HG02973 (cell line): ENCODE data around the gene SDHAF1.
"Not testable (repeated sequence)": the region's sequence is repeated elsewhere in the genome, so short reads cannot be mapped to it uniquely, and the experiment has no call there.

Experiments
- ATAC-seq: cut with Tn5 transposase; IDR thresholded peaks from one replicate; pipeline ENCODE4 v1.9.1; 2021; ENCODE audit warnings: moderate library complexity; ENCODE audit not compliant: unreplicated experiment

The SDHAF1 gene

DNA sequence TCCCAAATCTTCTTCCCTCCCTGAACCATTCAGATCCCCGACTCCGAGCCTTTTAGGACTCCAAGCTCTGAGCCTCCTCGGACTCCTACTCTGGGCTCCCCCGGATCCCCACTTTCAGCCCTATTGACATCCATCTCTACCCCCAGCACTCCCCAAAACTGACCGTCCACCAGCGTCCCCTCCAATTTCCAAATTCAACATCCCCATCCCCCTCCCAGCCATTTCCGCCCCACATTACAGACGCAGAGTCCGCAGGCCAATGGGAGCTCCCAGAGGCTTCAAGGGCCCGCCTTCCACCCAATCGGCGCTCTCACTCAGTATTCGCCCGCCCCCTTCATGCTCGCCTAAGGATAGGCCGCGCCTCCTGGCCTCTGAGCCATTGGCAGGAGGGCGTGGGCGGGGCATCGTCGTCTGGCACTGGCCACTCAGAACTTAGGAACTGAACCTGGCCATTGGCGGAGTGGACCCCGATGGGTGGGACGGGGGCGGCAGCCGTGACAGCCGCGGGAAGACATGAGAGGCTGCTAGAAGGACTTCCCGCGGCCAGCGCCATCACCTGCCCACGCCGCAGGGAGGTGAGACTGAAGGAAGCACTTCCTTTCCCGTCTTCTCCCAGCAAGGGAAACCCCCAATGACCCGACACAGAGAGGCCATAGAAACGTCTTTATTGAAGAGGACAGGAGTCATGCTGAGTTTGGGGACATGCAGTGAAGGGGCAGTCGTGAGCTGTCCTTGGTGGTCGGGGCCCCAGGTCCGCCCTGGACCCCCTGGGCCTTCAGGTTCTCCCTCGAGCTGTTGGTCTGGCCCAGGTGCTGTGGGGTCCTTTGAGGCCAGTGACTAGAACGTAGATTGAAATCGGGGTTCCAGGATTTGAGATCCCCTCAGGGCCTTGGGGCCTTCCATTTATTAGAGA, 19.3 kb downstream of the SDHAF1 start, which contains the start of gene ALKBH6:
ALKBH6 (minus strand) TSS at position 202 of the 913 bp plus-strand sequence. CDS start 816 bp downstream, outside the sequence.
- ATAC-seq = peak; percentile 85

DNA sequence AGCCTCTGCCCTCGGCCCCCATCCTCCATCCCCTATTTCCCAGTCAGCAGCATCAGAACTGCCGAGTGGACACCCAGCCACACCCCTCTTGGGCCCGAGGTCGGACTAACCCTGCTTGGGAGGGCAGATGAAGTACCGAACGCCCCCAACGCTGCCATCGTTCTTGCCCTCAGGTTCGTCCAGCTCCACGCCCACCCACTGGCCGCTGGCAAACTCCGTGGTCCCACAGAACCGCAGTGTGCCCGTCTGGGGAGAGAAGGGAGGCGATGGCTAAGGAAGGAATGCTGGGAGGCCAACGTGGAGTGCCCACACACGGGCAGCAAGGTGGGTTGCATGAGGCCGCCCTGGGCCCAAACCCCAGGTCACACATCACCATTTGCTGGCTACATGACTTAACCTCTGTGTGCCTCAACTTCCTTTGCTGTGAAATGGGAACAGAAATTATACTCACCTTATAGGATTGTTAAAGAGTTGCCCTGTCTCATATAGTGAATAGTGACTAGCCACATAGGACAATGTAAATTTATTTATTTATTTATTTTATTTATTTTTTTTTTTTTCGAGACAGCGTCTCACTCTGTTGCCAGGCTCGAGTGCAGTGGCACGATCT, 24.2 kb downstream of the SDHAF1 start:
- no peak for ATAC-seq

DNA sequence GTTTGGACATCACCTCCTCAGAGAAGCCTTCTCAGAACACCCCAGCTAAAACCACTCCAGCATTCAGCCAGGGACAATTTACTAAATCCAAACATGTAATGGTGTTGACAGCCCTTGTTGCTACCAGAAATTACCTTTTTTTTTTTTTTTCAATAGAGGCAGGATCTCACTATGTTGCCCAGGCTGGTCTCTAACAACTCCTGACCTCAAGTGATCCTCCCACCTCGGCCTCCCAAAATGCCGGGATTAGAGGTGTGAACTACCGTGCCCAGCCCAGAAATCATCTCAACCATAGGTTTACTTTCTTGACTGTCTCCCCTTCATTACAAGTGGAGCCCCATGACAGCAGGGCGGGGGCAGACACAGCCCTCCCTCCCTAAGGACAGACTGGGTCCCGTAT, 28.4 kb downstream of the SDHAF1 start:
- ATAC-seq = no peak

DNA sequence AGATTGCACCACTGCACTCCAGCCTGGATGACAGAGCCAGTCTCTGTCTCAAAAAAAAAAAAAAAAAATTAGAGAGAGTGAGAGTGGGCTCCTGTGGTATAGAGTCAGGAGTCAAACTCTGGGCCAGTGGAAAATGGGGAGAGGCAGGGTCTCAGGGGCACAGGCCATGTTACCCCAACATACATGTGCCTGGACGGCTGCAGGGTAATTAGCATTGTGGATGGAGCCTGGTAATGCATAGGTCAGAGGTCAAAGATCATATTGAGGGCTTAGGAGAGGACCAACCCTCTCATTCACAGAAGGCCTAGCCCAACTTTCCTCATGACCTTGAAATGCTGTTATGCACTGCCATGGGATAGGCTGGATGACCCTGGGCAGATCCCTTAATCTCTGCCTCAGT, 30.6 kb downstream of the SDHAF1 start:
- ATAC-seq = no peak

DNA sequence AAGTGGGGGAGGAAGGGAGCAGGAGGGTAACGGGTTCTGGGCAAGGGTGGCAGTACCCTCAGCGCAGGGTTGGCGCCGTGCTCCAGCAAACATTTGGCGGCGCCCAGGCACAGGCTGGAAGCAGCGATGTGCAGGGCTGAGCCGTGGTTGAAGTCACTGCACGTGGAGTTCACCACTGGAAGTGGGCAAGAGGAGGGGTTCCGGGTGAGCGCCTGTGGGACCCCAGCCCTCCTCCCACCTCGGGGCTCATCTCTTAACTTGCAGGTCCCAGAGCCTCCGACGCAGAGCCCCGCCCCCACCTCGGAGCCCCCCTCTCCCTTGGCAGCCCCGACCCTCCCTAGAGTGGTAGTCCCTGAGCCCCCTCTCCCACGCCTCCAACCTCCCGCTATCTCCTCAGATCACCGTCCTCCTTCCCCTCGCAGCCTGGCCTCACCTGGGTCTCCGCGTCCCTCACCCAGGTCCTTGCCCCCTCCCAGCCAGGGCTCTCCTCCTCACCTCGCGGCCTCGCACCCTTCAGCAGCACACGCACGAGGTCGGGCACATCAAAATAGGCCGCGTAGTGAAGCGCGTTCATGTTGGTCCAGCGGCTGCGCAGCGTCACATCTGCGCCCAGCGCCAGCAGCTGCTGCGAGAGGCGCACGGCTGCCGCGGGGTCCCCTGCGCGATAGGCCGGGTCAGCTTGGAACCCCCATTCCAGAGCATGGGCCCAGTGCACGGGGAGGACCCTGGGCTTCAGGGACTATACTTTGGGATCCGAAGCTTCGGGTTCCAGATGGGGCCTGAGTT, 31.3 kb downstream of the SDHAF1 start:
- ATAC-seq = no peak

DNA sequence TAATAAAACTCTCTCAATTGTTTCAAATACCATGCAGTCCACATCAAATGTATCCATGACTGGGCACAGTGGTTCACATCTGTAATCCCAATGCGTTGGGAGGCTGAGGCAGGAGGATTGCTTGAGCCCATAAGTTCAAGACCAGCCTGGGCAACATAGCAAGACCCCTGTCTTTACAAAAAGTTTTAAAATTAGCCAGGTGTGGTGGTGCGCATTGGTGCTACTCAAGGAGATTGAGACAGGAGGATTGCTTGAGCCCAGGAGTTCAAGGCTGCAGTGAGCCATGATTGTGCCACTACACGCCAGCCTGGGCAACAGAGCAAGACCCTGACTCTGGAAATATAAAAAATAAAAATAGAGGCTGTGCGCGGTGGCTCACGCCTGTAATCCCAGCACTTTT, 32.7 kb downstream of the SDHAF1 start:
- ATAC-seq = no peak

DNA sequence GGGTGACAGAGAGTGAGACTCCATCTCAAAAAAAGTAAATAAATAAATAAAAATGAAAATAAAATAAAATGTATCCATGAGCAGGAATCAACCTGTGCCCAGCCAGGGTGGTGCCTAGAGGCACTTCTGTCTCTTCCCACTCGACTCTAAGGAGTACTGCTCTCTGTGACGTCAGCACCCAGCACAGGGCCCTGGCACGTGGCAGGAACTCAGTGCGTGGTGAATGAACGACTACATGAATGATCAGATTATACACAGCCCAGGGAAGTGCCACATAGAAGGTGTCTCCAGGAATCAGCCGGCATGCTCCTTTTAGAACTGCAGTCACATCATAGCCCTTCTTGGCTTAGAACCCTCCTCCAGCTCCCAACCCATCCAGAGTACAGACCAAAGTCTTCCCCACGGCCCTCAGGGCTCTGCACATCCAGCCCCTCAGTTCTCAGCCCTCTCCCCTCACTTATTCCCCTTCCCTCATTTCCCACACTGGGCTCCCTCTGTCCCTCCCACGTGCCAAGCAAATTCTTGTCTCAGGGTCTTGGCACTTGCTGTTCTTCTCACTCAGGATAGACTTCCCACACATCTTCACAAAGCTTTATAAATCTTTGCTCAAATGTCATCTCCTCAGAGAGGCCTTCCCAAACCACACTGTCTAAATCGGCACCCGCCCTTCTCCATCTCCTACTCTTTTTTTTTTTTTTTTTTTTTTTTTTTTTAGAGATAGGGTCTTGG, 33.5 kb downstream of the SDHAF1 start:
- no peak for ATAC-seq

DNA sequence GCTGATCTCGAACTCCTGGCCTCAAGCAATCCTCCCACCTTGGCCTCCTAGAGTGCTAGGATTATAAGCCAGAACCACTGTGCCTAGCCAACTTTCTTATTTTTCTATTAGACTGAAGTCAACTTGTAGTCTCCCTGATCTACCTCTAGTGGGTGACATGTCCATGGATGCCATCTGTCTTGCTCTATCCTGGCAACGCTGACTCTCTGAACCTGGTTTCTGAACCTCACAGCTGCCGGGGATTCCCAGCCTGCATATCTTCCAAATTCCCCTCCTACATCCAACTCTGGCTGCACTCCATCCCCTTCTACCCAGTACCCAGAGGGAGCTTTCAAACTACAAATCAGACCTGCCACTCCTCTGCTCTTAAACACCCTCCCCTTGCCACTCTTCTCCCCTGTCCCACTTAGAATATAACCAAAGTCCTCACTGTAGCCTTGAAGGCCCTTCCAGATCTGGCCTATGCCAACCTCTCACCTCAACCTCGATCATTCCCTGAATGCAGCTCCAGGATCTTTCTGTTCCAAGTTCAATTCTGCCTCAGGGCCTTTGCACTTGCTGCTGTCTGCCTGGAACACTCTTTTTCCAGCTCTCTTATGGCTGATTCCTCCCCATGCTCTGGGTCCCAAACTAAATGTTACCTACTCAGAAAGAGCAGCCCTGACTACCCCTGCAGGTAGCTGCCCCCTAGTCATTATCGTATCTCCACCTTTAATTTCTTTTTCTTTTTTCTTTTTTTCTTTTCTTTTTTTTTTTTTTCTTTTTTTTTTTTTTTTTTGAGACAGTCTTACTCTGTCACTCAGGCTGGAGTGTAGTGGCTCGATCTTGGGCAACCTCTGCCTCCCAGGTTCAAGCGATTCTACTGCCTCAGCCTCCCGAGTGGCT, 35.5 kb downstream of the SDHAF1 start:
- ATAC-seq = no peak

DNA sequence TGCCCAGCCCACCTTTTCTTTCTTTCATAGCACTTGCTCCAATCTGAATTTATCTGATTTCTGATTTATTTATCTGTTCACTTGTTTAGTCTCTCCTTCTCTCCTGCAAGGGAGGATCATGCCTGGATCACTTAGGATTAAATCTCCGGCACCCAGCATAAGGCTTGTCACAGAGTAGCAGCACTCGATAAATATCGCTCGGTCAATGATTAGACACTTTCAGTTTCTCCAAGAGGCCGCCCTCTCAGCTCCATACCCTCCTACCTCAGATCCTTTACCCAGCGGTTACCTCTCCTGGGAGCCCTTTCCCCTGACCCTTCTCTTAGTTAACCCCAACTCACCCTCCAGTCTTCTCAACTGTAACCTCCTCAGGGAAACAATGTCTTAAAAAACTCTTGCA, 36.3 kb downstream of the SDHAF1 start:
- ATAC-seq = no peak

DNA sequence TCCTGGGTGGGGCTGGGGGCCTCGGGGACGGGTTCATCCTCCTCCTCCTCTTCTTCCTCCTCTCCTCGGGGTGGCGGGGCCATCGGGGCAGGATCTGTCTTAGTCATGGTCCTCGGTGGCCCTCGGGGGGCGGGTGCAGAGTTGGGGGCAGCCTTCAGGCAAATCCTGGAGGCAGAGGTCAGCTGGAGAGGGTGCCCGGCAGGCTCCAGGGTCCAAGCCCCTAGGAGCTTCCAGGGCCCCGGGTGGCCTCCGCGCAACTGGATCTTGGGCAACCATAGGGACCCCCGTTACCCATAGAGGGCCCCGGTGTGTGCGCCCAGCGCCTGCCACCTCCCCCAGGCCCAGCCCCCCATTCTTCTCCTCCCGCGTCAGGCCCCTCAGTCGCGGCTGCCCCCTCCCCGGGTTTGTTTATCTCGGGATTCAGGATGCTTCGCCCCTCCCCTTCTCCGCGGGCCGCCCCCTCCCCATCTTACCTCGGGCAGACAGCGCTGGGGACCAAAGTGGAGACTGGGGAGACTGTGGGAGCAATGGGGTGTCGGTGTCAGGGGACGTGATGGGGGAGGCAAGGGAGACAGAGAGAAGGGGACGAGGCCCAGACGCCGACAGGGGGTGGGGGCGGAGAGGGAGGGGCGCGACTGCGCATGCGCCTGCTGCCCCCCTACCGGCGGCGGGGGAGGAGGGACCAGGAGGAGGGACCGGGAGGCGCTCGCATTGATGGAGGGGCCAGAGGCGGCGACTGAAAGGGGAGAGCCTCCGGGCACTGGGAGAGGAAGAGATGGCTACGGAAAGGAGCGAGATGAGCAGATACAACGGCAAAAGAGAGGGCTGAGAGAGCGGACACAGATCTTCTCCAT, 37.5 kb downstream of the SDHAF1 start, which contains the start of gene CLIP3:
CLIP3 (minus strand) TSS at position 623 of the 854 bp plus-strand sequence; CDS start at position 107, 516 bp downstream.
- no peak for ATAC-seq

DNA sequence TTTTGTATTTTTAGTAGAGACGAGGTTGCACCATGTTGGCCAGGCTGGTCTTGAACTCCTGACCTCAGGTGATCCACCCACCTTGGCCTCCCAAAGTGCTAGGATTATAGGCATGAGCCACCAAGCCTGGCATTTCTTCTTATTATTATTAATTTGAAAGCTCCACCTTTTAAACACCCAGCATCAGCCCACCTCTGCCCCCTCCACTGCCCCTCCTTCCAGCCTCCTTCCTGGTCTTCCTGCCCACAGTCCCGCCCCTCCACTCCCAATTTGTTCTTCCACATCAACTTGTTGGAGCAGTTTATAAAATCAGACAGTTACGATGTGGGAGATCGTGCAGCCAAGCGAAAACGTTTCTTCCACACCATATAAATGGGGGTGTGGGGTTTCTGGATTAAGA, 45.5 kb downstream of the SDHAF1 start:
- ATAC-seq = no peak

DNA sequence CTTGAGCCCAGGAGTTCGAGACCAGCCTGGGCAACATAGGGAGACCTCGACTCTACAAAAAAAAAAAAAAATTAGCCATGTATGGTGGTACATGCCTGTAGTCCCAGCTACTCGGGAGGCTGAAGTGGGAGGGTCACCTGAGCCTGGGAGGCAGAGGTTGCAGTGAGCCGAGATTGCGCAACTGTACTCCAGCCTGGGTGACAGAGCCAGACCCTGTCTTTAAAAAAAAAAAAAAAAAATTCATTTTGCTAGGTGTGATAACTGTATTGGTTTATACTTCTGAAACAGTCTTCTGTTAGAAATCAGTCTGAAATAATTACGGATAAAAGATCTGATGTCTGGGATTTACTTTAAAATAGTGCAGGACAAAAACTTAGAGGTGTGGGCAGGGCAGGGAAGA, 46.1 kb downstream of the SDHAF1 start:
- not testable (repeated sequence) for ATAC-seq

DNA sequence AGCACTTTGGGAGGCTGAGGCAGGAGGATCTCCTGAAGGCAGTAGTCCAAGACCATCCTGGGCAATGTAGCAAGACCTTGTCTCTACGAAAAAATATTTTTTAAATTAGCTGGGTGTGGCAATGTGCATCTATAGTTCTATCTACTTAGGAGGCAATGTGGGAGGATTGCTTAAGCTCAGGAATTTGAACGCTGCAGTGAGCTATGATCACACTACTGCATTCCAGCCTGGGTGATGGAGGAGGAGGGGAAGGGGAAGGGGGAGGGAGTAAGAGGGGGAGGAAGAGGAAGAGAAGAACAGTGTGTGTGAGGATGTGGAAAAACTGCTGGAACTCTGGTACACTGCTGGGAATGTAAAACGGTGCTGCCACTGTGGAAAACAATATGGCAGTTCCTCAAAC, 46.8 kb downstream of the SDHAF1 start:
- no peak for ATAC-seq

DNA sequence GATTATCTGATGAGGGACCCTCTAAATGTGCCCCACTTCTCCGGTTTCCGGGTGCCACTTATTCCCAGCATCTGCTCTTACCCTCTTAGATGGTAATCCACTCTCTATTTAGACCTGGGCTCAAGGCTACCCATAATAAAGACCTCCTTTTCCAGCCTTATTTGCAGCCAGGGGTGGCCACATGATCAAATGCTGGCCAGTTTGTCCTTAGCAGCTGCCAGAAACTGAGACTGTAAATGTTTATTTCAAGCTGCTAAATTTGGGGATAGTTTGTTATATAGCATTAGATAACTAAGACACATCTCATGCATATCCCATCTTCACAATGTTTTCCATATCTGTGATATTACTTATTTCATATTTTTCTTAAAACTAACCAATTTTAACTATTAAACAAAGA, 49.0 kb downstream of the SDHAF1 start:
- ATAC-seq = no peak
